Activated CD4-positive, CD25-positive, alpha-beta regulatory T cell treated with anti-CD3 and anti-CD28 coated beads, Interleukin-2, amount 50 U/mL, for 72 hours (primary cell): ENCODE data around the gene CBX8.

Source experiments
- DNase-seq: peaks from one replicate; pipeline ENCODE4 v3.0.0; 2021

CBX8 gene

DNA sequence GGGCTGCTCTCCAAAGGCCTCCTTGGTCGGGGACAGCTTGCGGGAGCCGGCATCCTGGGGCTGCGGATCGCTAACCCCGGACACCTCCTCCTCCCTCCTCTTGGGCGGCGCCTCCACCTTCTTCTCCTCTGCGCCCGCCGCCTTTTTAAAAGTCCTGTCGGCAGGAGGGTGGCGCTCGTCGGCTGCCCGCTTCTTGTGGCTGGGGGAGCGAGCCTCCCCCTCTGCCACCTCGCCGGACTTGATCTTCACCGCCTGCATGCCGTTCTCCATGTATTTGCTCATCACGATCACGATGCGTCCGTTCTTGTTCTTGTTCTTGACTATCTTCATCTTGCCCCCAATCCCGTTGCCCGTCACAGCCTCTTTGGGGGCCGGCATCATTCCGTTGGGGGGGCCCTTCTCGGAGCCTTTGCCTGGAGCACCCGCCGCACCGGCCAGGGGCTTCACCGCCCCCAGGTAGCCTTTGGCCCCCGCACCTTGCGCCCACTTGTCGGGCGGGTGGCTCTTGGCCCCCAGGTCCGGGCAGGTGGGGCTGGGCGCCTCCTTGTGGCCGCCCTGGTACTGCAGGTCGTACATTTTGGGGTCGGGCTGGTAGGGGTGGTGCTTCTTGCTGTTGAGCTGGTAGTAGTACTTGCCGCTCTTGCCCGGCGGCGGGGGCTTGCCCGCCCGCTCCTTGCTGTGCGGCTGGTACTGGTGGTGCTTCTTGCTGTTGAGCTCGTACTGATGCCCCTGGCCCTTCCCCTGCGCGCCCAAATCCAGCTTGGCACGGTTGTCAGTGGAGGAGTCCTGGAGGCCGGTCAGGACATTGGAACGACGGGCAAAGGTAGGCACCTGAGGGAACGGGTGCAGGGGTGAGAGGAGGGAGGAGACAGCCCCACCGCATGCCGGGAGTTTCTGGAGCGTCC is 37.9 kb upstream of the CBX8 start:
- DNase-seq, result no peak

DNA sequence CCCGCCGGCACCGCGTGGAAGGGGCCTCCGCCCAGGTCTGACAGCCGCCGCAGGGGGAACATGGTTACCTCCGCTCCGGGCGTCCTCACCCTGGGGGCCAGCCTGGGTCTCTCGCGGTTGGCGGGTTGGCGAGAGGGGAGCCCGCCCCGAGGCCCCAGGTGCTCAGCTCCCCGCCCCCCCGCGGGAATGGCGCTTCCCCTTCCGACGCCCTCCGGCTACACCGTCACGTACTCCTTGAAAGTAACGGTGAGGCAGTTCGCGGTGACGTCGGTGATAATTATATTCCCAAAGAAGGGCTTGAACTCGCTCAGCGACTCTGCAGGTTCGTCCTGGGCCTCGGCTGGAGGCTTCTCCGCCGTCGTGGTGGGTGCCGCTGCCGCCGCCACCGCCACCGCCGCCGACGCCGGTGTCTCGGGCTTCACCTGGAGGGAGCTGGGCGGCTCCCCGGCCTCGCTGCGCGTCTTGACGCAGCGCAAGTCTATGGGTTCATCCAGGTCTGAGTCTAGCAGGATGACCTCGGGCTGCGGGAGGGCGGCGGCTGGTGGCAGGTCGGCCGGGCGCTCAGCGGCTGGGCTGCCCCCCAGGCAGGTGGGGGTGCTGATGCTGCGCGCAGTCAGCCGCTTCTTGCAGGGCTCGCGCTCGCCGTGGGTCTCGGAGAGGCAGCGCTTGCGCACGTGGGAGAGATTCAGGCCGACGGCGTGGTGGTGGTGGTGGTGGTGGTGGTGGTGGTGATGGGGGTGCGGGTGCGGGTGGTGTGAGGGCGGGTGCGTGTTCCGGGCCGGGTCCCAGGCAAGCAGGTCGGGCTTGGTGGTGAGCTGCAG is 37.1 kb upstream of the CBX8 start:
- no peak for DNase-seq

DNA sequence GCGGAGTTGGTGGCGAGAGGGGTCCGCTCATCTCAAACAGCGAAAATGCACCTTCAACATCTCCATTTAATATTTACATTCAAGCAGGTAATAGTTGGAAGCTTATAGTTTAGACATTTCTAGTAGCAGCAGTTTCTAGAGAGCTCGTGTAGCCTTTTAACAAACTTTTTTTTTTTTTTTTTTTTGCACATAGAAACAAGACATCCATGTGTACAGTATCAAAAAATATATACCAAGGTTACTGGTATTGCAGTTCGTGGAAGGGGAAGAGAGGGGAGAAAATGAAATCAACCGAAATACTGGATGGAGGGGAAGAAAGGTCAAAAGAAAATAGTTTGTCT is 36.2 kb upstream of the CBX8 start:
- DNase-seq, result no peak

DNA sequence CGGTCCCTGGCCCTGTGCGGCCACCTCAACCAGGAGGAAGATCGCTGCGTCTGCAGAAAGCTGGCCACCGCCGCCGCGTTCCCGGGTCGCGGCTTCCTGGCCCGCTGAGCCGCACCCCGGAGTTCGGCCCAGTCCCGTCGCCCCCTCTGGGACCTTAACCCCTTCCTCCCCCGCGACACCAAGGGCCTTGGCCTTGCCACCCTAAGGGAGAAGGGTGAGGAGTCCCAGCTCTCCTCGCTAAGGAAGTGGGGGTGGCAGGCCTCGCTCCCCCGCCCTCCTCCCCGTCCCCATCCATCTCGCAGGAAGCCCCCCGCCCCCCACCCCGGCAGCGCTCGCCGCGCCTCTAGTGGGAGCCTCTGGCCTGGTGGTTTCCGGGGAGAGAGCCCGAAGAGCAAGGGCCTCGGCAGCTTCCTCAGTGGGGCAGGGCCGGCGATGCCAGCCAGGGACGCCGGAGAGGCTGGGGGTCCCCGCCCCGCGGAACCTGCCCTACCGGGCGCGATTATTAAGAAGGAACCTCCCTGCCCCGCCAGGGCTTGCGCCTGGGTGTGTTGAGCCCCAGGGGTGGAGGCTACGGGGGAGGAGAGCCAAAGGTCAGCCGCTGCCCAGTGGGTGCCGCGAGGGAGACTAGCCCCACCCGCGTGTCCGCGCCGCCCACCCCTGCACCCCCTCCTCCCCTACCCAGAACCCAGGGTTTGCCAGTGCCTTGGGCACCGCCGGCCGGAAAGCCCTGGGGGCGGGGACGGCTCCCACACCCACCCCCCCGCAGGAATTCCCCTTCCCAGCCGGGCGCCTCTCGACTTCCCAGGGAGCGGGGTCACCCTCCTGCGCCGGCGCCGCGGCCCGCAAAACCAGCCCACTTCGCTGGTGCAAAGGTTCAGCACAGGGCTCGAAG is 35.6 kb upstream of the CBX8 start:
- no peak for DNase-seq

DNA sequence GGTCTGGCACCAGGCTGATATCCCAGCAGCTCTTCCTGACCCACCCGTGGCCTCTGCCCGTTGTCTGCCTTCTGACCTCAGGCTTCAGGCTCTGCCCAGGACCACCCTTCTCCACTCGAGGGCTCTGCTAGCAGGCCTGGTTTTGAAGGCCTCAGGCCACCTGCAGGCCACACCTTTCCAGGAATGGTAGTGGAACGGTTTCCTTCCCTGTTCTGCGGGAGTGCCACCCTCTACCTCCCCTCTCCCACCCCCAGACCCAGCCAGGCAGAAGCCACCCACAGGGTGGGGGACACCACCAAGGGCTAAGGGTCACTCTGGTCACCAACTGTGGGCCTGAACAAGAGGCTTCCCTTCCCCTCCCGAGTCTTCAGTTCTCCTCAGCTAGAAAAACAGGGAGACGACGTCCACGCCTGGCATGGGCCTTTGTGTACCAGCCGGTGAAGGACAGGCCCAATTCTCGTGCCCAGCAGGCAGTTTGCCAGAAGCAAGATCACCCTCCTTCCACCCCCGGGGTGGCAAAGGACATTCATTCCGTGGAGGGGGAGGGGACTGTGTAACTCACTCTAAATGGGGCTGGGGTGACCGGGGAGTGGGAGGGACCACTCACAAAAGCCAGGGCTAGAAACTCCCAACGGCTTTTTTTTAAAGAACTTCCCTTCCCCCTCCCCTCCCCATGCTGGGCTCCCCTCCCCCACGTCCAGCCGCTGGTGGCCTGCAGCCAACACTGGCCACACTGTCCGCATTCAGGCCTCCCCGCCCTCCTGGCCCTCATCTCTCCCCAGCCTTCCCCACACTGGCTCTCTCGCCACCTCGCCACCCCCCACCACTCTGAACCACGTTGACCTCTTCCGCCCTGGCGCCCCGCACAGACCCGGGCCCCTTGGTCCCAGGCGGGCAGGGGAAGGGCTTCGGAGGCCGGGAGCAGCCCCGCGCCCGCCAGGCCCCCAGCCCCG is 34.7 kb upstream of the CBX8 start:
- DNase-seq, result no peak

DNA sequence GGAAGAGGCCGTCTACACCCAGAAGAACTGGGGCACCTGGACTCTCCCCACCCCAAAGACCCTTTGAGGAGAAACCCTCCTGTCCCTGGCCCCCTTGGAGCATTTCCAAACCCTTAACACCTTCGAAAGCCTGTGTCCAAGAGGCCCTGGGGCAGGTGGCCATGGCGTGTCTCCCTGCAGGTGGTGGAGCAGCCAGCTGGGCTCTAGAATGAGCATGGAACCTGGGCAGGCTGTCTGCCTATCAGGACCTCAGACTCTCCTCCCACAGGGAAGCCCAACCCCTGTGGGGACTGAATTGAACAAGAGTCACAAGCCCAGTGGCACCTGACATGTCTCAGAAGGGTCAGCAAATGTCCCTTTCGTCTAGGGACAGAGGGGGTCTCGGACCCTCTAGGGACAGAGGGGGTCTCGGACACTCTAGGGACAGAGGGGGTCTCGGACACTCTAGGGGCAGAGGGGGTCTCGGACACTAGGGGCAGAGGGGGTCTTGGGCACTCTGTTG is 33.9 kb upstream of the CBX8 start:
- DNase-seq, result no peak

DNA sequence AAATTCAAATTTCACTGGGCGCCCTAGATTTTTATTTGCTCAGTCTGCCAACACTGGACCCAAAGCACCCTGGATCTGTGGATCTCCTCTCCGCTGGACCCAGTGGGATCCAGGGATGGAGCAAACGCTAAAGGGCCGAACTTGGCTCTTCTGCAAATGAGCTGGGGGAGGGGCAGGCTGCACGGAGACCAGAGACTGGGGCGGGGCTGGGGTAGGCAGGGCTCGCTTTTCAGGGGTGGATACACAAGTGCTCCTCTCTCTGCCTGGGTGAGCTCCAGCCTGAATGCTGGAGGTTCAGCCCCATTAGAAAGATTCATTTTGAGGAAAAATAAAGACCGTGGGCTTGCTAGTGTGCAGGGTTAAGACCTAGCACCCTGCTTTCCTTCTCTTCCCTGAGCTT is 33.4 kb upstream of the CBX8 start:
- DNase-seq, result no peak

DNA sequence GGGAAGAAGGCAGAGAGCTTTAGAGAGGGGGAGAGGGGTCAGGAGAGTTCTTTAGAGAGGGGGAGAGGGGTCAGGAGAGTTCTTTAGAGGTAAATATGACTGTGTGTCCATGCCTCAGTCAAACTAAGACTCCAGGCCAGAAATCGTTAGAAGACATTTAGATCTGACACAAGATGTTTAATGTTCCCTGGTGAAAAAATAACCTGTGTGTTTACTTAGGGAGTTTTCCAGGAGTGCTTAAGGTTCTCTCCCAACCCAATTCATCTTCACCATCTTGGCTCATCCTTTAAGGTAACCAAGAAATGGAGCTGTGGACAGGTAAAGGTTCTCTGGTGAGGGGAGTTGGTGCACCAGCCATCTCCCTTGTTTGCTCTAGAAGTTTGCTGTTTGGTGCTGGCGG is 32.6 kb upstream of the CBX8 start:
- DNase-seq, result no peak

DNA sequence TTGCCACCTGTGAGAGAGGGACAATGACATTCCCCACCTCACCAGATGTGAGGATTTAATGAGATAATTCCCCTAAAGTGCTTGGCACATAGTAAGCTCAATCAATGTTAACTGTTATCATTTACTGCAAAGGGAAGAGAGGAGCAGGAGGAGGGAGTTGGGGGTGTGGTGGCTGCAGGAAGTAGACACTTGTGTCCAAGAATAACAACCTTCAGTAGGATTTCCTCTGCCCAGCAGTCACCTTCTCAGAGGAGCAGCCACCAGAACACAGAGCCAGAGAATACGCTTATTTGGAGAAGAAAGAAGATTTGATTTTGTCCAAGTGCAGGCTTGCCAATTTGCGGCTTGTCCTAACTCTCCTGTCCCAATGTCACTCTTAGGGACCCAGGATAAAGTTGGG is 32.1 kb upstream of the CBX8 start:
- DNase-seq, result no peak

DNA sequence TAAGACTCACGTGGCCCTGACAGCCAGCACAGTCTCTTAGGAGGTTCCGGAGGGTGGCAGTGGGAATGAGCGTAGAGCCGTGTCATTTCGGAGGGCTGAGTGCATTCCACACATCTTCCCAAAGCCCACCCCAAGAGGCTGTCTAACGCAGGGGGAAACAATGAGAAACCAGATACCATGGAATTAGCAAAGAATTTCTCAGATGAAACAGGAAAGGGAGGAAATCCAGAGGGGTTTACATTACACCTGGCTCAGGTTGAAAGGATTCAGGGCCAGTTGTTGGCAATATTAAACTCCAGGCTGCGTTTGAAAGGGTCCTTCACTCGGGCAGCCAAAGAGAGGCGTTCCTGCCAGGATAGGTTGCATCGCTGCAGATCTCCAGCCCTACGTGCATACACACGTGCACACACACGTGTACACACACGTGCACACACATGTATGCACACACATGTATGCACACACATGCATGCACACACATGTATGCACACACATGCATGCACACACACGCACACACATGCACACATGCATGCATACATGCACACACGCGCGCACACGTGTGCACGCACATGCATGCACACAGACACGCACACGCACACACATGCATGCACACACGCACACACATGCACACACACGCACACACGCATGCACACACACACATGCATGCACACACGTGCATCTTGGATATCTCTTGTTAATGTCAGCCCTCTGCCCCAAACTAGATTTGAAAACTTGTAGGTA is 30.1 kb upstream of the CBX8 start:
- DNase-seq, result no peak

DNA sequence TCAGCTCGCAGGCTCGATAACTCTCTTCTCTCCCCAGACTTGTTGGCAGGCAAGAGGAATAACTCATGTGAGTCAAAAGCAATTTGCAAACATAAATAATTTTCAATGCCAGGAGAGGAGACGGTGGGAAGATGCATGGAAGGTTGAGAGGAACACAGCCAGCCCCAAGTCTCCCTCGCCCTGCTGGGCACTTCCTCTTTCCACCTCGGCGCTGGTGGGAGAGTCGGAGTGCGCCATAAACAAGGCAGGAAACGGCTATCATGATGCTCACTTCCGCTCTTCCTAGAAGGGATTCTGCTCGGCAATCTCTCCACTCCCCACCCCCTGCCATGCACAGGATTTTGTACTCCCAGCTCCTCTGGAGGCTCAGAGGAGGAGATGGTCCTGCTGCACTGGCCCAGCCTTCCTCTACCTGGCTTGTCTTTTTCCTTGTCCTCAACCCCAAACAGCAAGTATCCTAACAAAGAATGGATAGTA is 29.4 kb upstream of the CBX8 start:
- no peak for DNase-seq

DNA sequence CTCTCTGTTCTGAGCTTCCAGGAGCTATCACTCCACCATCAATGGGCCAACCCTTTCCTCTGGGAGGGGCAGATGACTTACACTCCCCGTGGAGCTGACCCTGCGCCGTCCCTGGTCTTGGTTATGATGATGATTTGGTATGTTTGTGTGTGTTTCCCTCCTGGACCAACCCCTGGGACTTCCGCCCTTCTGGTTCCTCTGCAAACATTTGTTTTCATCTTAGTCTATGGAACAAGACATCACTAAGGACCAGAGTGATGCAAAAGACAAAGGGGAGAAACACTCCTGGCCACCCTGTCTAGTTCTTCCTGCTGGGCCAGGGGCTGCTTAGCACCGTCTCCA is 28.7 kb upstream of the CBX8 start:
- no peak for DNase-seq

DNA sequence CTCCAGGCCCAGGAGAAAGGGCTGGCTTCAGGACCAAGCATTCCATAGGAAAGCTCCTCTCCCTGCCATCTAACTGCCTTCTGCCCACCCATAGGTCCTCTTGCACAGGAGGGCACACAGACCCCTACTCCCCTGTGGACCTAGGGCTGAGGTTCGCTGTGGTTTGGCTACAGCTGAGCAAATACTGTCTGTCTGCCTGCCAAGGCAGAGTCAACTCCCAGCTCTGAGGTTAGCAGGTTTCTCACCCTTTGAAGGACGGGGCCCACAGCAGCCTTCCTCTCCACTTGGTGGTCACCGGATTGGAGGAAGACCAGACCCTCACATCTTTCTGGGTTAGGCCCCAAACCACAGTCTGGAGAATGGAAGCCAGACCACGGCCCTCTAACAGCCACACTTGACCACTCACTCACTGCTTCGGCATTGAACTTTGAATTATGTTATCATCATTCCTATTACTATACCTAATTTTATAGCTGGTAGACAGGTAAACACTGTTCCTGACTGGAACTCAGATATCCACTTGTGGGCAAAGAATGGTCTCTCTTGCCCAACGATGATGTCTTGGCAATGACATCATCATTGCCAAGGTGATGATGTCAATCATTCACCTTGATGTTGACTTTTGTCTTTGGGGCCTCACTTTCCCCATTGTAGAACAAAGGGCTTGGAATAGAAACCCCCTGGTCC is 28.2 kb upstream of the CBX8 start:
- no peak for DNase-seq

DNA sequence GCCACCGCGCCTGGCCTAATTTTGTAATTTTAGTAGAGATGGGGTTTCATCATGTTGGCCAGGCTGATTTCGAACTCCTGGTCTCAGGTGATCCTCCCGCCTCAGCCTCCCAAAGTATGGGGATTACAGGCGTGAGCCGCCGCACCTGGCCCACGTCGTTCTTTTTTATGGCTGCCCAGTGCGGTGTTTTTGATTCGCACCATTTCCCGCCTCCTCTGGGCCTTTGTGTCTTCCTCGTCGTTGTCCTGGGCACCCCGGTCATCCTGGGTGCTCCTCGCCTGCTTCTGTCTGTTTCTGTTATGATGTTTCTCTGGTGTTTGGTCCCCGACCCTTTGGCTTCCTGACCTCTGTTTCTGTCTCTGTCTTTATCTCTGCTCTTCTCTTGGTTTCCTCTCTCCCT is 27.4 kb upstream of the CBX8 start:
- DNase-seq, result no peak

DNA sequence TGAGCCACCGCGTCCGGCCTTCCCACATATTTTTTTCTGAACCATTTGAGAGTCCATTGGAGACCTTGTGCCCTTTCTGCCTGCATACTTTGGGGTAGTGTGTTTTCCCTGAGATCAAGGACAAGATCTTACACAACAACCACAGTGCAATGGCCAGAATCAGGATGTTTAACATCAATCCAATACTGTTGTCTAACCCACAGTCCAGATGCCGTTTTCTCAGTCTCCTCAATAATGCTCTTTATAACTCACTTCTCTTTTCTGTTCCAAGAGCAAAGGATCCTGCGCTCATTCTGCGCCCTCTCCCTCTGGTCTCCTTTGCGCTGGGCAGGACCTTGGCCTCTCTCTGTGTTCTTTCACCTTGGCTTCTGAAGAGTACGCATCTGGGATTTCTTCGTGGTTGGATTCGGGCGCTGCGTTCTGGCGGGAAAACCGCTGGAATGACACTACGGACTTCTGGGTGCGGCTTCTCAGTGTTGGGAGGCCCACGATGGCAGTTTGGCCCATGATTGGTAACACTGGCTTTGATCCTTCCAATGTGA is 25.8 kb upstream of the CBX8 start:
- no peak for DNase-seq

DNA sequence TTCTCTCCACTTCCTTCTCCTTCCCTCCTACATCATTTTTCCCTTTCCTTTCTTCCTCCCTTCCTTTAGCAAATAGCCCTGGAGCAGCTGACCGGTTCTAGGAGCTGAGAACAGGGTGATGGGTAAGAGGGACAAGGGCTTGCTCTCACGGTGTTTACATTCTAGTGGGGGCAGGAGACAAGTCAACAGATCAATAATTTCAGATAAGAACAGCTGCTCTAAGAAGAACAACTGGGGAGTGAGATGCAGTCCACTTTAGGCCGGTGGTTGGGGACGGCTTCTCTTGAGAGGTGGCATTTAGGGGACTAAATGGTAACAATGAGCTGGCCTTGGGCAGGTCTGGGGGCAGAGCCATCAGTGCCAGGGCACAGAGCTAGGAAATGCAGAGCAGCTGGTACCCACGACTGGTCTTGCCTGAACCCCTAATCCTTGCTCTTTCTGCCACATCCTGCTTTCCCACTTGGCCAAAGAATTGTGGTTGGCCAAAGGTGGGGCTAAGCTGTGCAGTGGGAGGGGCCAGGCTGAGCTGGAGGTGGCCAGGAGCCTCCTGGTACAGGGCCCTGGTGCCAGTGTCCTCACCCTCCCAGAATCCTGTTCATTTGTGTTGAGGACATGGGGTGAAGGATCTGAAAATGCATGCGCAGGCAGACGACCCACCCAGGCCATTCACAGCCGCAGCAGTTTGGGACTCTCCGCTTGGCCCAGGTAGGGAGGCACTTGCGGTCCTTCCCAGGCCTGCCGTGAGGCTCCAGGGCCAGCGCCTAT is 24.6 kb upstream of the CBX8 start:
- no peak for DNase-seq

DNA sequence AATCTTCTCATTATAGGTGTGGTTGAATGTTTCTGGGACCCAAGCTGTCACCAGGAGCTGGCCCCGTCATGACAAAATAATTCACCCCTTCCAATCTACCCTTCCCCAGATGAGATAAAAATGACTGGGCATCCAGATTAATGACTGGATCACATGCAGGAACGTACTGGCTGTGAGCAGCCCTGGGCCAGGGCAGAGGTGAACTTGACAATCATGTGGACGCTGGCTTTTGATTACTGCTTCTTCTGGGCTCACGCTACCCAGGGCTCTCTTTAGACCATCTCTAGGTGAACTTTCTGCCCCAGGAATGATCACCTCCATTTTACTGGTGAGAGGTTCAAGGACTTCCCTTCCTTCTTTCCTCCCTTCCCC is 24.1 kb upstream of the CBX8 start:
- DNase-seq, result no peak

DNA sequence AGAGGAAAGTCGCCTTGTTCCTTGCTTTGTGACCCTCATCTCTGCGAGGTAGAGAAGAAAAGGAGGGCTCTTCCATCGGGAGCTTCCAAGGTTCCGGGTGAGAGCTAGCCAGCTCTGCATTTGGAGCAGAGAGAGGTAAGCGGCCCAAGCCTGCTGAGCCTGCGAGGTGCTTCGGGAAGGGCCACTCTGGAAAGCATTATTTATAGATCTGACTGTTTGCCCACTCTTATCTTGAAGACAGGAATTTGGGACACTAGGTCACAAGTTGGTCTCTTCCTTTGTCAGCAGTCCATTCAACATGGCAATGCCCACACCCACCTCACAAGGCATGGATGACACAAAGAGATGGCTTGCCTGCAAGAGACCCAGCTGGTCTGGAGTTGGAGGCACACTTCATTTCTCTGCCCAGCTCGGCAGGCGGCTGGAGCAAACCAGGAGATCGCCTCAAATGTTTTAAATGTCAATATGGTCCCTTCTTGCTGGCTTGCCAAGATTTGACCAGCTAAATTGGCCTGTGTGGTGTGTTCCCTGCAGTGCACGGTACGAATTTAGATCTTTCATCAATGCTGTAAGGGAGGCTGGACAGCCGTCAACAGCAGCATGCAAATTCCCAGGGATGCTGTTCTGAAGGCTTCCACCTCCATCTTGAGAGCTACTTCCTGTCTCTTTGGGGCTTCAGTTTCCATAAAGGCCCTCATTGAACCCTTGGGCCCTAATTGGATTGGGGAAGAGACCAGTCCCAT is 22.8 kb upstream of the CBX8 start:
- no peak for DNase-seq

DNA sequence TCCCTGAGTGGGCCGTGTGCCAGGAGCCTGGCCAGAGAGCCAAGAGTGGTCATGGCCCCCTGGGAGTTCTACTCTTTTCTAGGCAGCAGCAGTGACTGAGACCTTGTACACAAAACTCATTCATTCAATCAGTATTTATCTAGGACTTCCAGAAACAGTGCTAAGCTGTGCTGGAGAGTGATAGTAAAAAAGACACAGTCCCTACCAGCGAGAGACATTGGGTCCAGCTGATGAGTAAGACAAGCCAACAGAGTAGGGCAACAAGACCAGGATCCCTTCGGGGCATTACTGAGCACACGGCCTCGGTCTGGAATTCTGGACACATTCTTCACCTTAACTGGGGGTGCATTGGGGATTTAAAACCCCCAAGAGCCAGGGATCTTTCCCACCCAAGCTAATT is 22.2 kb upstream of the CBX8 start:
- no peak for DNase-seq
